Measurements from ENCODE around the gene GPC6.

DNA sequence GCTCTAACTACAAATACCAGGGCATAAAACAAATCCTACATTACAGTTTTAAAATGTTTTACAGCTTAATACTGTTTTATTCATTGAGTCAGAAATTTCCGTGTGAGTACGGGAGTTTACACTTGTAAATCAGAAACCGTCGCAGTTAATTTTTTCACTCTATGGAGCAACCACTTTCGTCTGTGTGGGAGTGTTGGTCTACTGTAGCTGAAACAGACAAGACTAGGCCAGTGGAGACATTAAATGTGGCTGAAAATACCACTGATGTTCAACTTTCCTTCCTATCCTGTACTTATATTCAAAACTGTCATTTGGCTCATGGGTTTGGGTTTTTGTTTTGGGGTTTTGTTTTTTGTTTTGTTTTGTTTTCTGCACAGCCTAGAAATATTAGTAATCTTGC is 984.2 kb downstream of the GPC6 start:
- TF ChIP-seq CTCF (IDR thresholded peaks at IDR 0.05): no peak
- no peak for TF ChIP-seq POLR2A (IDR thresholded peaks at IDR 0.05)

All from uterus (tissue), 2 donors.